ENCODE measurements around the gene UPK3BL2. TPM values are rescaled to one million over a fixed set of nuclear protein-coding genes. Genes with fewer than 3 reads are reported as not detected.
"Not testable (repeated sequence)": the region's sequence is repeated elsewhere in the genome, so short reads cannot be mapped to it uniquely, and the experiment has no call there.

Gene UPK3BL2
- total and polyA plus RNA-seq, 9 of the 15 experiments (the other 6 are each of a cell fraction or from before 2014, with no cell fraction given) = 0.77 to 24.8 (median 6.9) TPM; not detected in 1

DNA sequence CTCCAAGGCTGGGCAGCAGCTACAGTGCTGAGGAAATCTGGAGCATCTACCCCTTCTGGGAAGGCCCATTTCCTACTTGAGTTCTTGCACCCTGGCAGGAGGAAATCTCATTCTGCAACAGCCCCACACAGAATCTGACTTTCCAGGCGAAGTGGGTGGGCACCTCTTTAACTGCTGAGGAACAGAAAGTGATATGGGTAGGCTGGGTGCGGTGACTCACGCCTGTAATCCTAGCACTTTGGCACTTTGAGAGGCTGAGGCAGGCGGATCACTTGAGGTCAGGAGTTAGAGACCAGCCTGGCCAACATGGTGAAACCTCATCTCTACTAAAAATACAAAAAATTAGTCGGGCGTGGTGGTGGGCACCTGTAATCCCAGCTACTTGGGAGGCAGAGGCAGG lies 31.1 kb upstream of the UPK3BL2 start:
- intact Hi-C loops (cut with micrococcal nuclease); ATAC-seq: not testable (repeated sequence)
- WGBS (ENCODE audit: insufficient coverage, low coverage, missing lambda C conversion rate) = no CpG with 5 or more reads among the region's 6 CpGs

GRCh38 chr7:102572261-102573239 lies 29.1 kb upstream of the UPK3BL2 start, which contains the start of gene POLR2J3:
POLR2J3 (minus strand) TSS chr7:102572583; CDS start chr7:102572521, 62 bp downstream.
- H3K79me2 ChIP-seq (ENCODE audit: control insufficient read depth, insufficient read depth, low read length); FAIRE-seq; H3K4me1 ChIP-seq (replicated peaks in 1 of 2; ENCODE audit: control insufficient read depth in 2 of 2, insufficient read depth in 2 of 2, low read length in 2 of 2); CTCF ChIA-PET (ENCODE audit: low intra/inter-chr PET ratio); H4K20me1 ChIP-seq (replicated peaks; ENCODE audit: control insufficient read depth, insufficient read depth, low read length); H3K36me3 ChIP-seq (ENCODE audit: control insufficient read depth, insufficient read depth, low read length); intact Hi-C loops (cut with micrococcal nuclease); POLR2A ChIA-PET; H3K27me3 ChIP-seq (ENCODE audit: control insufficient read depth in 2 of 2, insufficient read depth in 2 of 2, low read length in 2 of 2); H3K9me3 ChIP-seq (replicated peaks; ENCODE audit: control insufficient read depth, insufficient read depth, low read depth, low read length); H3K9me1 ChIP-seq (ENCODE audit: control insufficient read depth, insufficient read depth, low read length): not testable (repeated sequence)
- DNase-seq (ENCODE audit: extremely low read depth in 1 of 4, low spot score in 3 of 4) (peak in 1 of 4 experiments; percentile 95), ATAC-seq (peak; percentile 97)
- H3K27ac ChIP-seq (ENCODE audit: extremely low read depth, low read depth, low read length) = peak within 1 kb of the TSS; percentile 67
- peak within 1 kb of the TSS; percentile 74; the same call in 1 of the 2 replicates for H3K4me2 ChIP-seq (ENCODE audit: insufficient read depth, low read length)
- H2AFZ ChIP-seq (ENCODE audit: low read depth, low read length) = peak within 1 kb of the TSS; percentile 60
- peak within 1 kb of the TSS; percentile 78 to 91; a peak in 3 of 4 replicates for H3K9ac ChIP-seq (ENCODE audit: insufficient read depth in 1 of 2, low read depth in 2 of 2, low read length in 2 of 2)
- peak within 1 kb of the TSS; percentile 70 for H3K4me3 ChIP-seq
- BruUV-seq (replicated peaks) = TSS peak; percentile 96
- in situ Hi-C loops (cut with MboI) = loop anchor here (25.0 kb wide), 1 partner anchor 110 kb away; the partner anchor contains the start of genes ALKBH4 and LRWD1
- under 1% methylated on average over 39 of the region's 64 CpGs for WGBS (ENCODE audit: insufficient coverage, low coverage, missing lambda C conversion rate)
- TF ChIP-seq NONO (IDR thresholded peaks at IDR 0.05; ENCODE audit: low read depth in 2 of 2, low read length in 1 of 2) (peak in 1 of 2 experiments; percentile 60; a peak in 2 of 4 replicates), HCFC1 (IDR thresholded peaks at IDR 0.05; ENCODE audit: low read depth, low read length) (peak; percentile 52), C11orf30 (IDR thresholded peaks at IDR 0.05; ENCODE audit: low read depth) (peak; percentile 66), PHF8 (IDR thresholded peaks at IDR 0.05; ENCODE audit: borderline replicate concordance, low read length) (peak; percentile 43; the same call in 1 of the 2 replicates), MAZ (CRISPR knock-in tag; conservative IDR thresholded peaks at IDR 0.05 in 1 of 2, IDR thresholded peaks at IDR 0.05 in 1 of 2) (peak in 1 of 2 experiments; percentile 54; a peak in 1 of 4 replicates), GABPA (tag; conservative IDR thresholded peaks at IDR 0.05; ENCODE audit: low read depth) (peak; percentile 79), NRF1 (conservative IDR thresholded peaks at IDR 0.05 in 1 of 2, IDR thresholded peaks at IDR 0.05 in 1 of 2) (peak; percentile 46 to 58)
- TF ChIP-seq, protein P1, sequence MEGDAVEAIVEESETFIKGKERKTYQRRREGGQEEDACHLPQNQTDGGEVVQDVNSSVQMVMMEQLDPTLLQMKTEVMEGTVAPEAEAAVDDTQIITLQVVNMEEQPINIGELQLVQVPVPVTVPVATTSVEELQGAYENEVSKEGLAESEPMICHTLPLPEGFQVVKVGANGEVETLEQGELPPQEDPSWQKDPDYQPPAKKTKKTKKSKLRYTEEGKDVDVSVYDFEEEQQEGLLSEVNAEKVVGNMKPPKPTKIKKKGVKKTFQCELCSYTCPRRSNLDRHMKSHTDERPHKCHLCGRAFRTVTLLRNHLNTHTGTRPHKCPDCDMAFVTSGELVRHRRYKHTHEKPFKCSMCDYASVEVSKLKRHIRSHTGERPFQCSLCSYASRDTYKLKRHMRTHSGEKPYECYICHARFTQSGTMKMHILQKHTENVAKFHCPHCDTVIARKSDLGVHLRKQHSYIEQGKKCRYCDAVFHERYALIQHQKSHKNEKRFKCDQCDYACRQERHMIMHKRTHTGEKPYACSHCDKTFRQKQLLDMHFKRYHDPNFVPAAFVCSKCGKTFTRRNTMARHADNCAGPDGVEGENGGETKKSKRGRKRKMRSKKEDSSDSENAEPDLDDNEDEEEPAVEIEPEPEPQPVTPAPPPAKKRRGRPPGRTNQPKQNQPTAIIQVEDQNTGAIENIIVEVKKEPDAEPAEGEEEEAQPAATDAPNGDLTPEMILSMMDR (IDR thresholded peaks at IDR 0.05 in 2 of 3, conservative IDR thresholded peaks at IDR 0.05 in 1 of 3; ENCODE audit: insufficient read depth in 2 of 3, low read depth in 1 of 3, low read length in 3 of 3) = peak in 2 of 3 experiments; percentile 34 to 37; a peak in 3 of 6 replicates

More for the DNA sequence above, 31.1 kb upstream of the UPK3BL2 start:
- H3K4me2 ChIP-seq (ENCODE audit: insufficient read depth, low read length); CTCF ChIA-PET (ENCODE audit: low intra/inter-chr PET ratio); H3K9ac ChIP-seq (ENCODE audit: insufficient read depth in 1 of 2, low read depth in 2 of 2, low read length in 2 of 2); H3K9me3 ChIP-seq (replicated peaks; ENCODE audit: control insufficient read depth, insufficient read depth, low read depth, low read length); H3K36me3 ChIP-seq (ENCODE audit: control insufficient read depth, insufficient read depth, low read length); POLR2A ChIA-PET; DNase-seq (ENCODE audit: extremely low read depth in 1 of 4, low spot score in 3 of 4); BruUV-seq (replicated peaks); H3K27ac ChIP-seq (ENCODE audit: extremely low read depth, low read depth, low read length); H3K27me3 ChIP-seq (ENCODE audit: control insufficient read depth in 2 of 2, insufficient read depth in 2 of 2, low read length in 2 of 2); FAIRE-seq; H3K4me1 ChIP-seq (replicated peaks in 1 of 2; ENCODE audit: control insufficient read depth in 2 of 2, insufficient read depth in 2 of 2, low read length in 2 of 2); H2AFZ ChIP-seq (ENCODE audit: low read depth, low read length); H3K4me3 ChIP-seq; H3K79me2 ChIP-seq (ENCODE audit: control insufficient read depth, insufficient read depth, low read length); H4K20me1 ChIP-seq (replicated peaks; ENCODE audit: control insufficient read depth, insufficient read depth, low read length); H3K9me1 ChIP-seq (ENCODE audit: control insufficient read depth, insufficient read depth, low read length): not testable (repeated sequence)
- in situ Hi-C loops (cut with MboI) = loop anchor here (5.0 to 25.0 kb wide), 2 partner anchors 103 to 112 kb away; partner anchors contain the start of genes ALKBH4 and LRWD1
